ENCODE results near the gene CAPN15. TPM values are rescaled to one million over a fixed set of nuclear protein-coding genes. Genes with fewer than 3 reads are reported as not detected.
A peak's percentile ranks its signal among the peaks of the same experiment; 100 is the strongest.

Gene CAPN15
- total and polyA plus RNA-seq, 9 of the 15 experiments (the other 6 are each of a cell fraction or from before 2014, with no cell fraction given), result 0.62 to 111 (median 14.2) TPM

- TF ChIP-seq ELK3 (CRISPR knock-in tag; IDR thresholded peaks at IDR 0.05) (no peak), MIER1 (IDR thresholded peaks at IDR 0.05; ENCODE audit: low read depth) (no peak), ZNF197 (CRISPR knock-in tag; IDR thresholded peaks at IDR 0.05; ENCODE audit: low read depth) (no peak), BDP1 (IDR thresholded peaks at IDR 0.05; ENCODE audit: insufficient read depth, insufficient read length) (no peak), KDM2B (CRISPR knock-in tag; IDR thresholded peaks at IDR 0.05) (no peak), PBX2 (CRISPR knock-in tag; IDR thresholded peaks at IDR 0.05; ENCODE audit: low read depth) (peak; percentile 70; the same call in 1 of the 2 replicates), PBX2 (tag; conservative IDR thresholded peaks at IDR 0.05; ENCODE audit: low read depth) (no peak), FOS (IDR thresholded peaks at IDR 0.05; ENCODE audit: extremely low read depth, insufficient read length) (no peak), ELF1 (tag; IDR thresholded peaks at IDR 0.05) (no peak), TFE3 (CRISPR knock-in tag; IDR thresholded peaks at IDR 0.05) (no peak), FOXM1 (IDR thresholded peaks at IDR 0.05; ENCODE audit: low read depth) (no peak), FOXM1 (CRISPR knock-in tag; IDR thresholded peaks at IDR 0.05; ENCODE audit: low read depth) (peak; percentile 76; the same call in 1 of the 2 replicates), MECOM (CRISPR knock-in tag; IDR thresholded peaks at IDR 0.05) (no peak), ZNF766 (CRISPR knock-in tag; conservative IDR thresholded peaks at IDR 0.05) (peak; percentile 32; the same call in 1 of the 2 replicates), MAFK (IDR thresholded peaks at IDR 0.05; ENCODE audit: low read length) (0 out of 2 replicates have a peak, but pooled peaks have one; percentile 13), L3MBTL2 (IDR thresholded peaks at IDR 0.05) (peak; percentile 75), PHF8 (IDR thresholded peaks at IDR 0.05; ENCODE audit: borderline replicate concordance, low read length) (peak; percentile 87; the same call in 1 of the 2 replicates), JUND (IDR thresholded peaks at IDR 0.05; ENCODE audit: borderline replicate concordance, low read depth, low read length) (peak; percentile 17; the same call in 1 of the 2 replicates), JUND (tag; IDR thresholded peaks at IDR 0.05; ENCODE audit: borderline replicate concordance, low read depth, low read length) (peak; percentile 25; the same call in 1 of the 3 replicates), CBFA2T3 (IDR thresholded peaks at IDR 0.05) (no peak), TBL1XR1 (IDR thresholded peaks at IDR 0.05; ENCODE audit: low read length in 2 of 2) (no peak), ZNF184 (CRISPR knock-in tag; IDR thresholded peaks at IDR 0.05) (no peak), ZNF253 (CRISPR knock-in tag; conservative IDR thresholded peaks at IDR 0.05) (no peak)
Observed at GRCh38 chr16:588889-589657, 61.6 kb downstream of the CAPN15 start (continued).

Data from K562 (cell line).